CD4-positive, CD25-positive, alpha-beta regulatory T cell (primary cell): ENCODE results near the gene SESTD1. TPM values are rescaled to one million over a fixed set of nuclear protein-coding genes. Genes with fewer than 3 reads are reported as not detected.
A peak's percentile ranks its signal among the peaks of the same experiment; 100 is the strongest.

Experiments used
- ATAC-seq, 2 donors: fragments of 150-1000 bp; cut with Tn5 transposase; one replicate each; pipeline ENCODE4 v1.10.0; 2021; ENCODE audit warnings: low read depth in 2 of 2, moderate number of reproducible peaks in 2 of 2, moderate library complexity in 1 of 2
- DNase-seq, 3 donors: peaks; one replicate each; pipeline versions ENCODE4 v3.0.0 to v3.0.0-alpha.2; 2012 to 2022; ENCODE audit warnings: mixed read lengths in 1 of 3
- H3K27ac ChIP-seq: one replicate; pipeline ENCODE4 v1.7.0; 2013; ENCODE audit warnings: mild to moderate bottlenecking, low read length; ENCODE audit not compliant: insufficient read depth, poor library complexity, severe bottlenecking
- H3K27me3 ChIP-seq: one replicate; pipeline ENCODE4 v1.7.0; 2013; ENCODE audit warnings: low read length; ENCODE audit not compliant: control insufficient read depth, insufficient read depth
- H3K36me3 ChIP-seq: one replicate; pipeline ENCODE4 v1.7.0; 2013; ENCODE audit warnings: mild to moderate bottlenecking, low read length, moderate library complexity; ENCODE audit not compliant: control insufficient read depth, insufficient read depth
- H3K4me1 ChIP-seq: 2 replicates; pipeline ENCODE4 v1.7.0; 2013; ENCODE audit warnings: mild to moderate bottlenecking, low read length; ENCODE audit not compliant: insufficient read depth, control insufficient read depth, poor library complexity, severe bottlenecking
- H3K4me3 ChIP-seq: one replicate; pipeline ENCODE4 v1.7.0; 2013; ENCODE audit warnings: low read depth, mild to moderate bottlenecking, low read length, moderate library complexity
- H3K9me3 ChIP-seq, 2 experiments: 1 replicate in 1 of 2; 2 replicates in 1 of 2; pipeline ENCODE4 v1.7.0; 2013; ENCODE audit warnings: low read length in 2 of 2, mild to moderate bottlenecking in 1 of 2, moderate library complexity in 1 of 2; ENCODE audit not compliant: control insufficient read depth in 2 of 2
- H3K27ac Mint-ChIP-seq, 3 donors: one replicate each; pipeline ENCODE4 v1.8.0; 2020 to 2022; ENCODE audit warnings: mild to moderate bottlenecking in 3 of 3, mixed read lengths in 3 of 3, moderate library complexity in 2 of 3
- H3K27me3 Mint-ChIP-seq: one replicate; pipeline ENCODE4 v1.8.0; 2022; ENCODE audit warnings: mild to moderate bottlenecking, mixed read lengths
- H3K36me3 Mint-ChIP-seq: one replicate; pipeline ENCODE4 v1.8.0; 2020; ENCODE audit warnings: mixed read lengths
- H3K4me1 Mint-ChIP-seq, 4 donors: one replicate each; pipeline ENCODE4 v1.8.0; 2020 to 2022; ENCODE audit warnings: mixed read lengths in 4 of 4, mild to moderate bottlenecking in 1 of 4
- H3K4me3 Mint-ChIP-seq, 4 donors: one replicate each; pipeline ENCODE4 v1.8.0; 2020 to 2022; ENCODE audit warnings: mild to moderate bottlenecking in 4 of 4, mixed read lengths in 4 of 4, moderate library complexity in 3 of 4
- H3K9me3 Mint-ChIP-seq, 7 donors: one replicate each; pipeline ENCODE4 v1.8.0; 2020 to 2022; ENCODE audit warnings: mixed read lengths in 7 of 7, mild to moderate bottlenecking in 3 of 7, moderate library complexity in 2 of 7
- polyA plus RNA-seq, 4 donors: library from polyadenylated mRNA; unstranded; fragments of 300-500 nt; fragmentation: Illumina TruSeq; gene quantifications; one replicate each; pipeline ENCODE4 v1.2.3, GENCODE V29; 2021
- total RNA-seq: library from RNA; stranded (reverse); gene quantifications from one replicate; pipeline ENCODE4 v1.2.3, GENCODE V29; 2022

The SESTD1 gene
- total and polyA plus RNA-seq, 5 donors from 2014 or later: 0.63 to 7.3 (median 2.8) TPM

DNA sequence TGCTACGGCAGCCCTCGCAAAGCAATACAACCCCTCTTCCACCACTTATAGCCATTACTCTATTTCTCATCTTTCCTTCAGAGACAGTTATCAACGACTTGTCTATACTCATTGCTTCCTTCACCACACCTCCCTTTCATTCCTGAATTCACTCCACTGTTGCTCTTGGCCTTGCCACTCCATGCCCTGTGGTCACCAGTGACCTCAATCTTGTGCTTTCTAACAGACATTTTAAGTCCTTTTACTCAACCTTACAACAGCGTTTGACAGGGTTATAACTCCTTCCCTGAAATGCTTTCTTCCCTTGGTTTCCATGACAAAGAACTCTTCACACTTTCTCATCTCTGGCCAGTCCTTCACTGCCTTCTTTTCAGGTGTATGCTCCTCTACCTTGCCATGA, 124.1 kb downstream of the SESTD1 start:
- Histone ChIP-seq H3K4me3 (no peak overlapping the region), H3K36me3 (peaks cover 4% of the 10 kb centered on the region), H3K9me3 (no peaks in the 10 kb centered on the region), H3K27me3 (no peaks in the 10 kb centered on the region), H3K4me1 (no peaks in the 10 kb centered on the region), H3K27ac (no peak overlapping the region)
- DNase-seq (no peak), ATAC-seq (no peak)
- Mint-ChIP-seq H3K27me3 (no peaks in the 10 kb centered on the region), H3K36me3 (no peaks in the 10 kb centered on the region), H3K9me3 (no peaks in the 10 kb centered on the region), H3K4me1 (no peaks in the 10 kb centered on the region), H3K4me3 (no peak overlapping the region), H3K27ac (no peak overlapping the region)

- no peaks in the 10 kb centered on the region for H3K9me3 ChIP-seq
- H3K36me3 ChIP-seq: peaks cover 4% of the 10 kb centered on the region
- Mint-ChIP-seq H3K27me3 (no peaks in the 10 kb centered on the region), H3K4me3 (no peak overlapping the region), H3K36me3 (no peaks in the 10 kb centered on the region), H3K4me1 (no peaks in the 10 kb centered on the region), H3K27ac (no peak overlapping the region), H3K9me3 (no peaks in the 10 kb centered on the region)
- DNase-seq (no peak), ATAC-seq (no peak)
- H3K4me1 ChIP-seq: no peaks in the 10 kb centered on the region
- H3K4me3 ChIP-seq: no peak overlapping the region
- H3K27ac ChIP-seq: no peak overlapping the region
- no peaks in the 10 kb centered on the region for H3K27me3 ChIP-seq
Measured at GRCh38 chr2:179139506-179139905, 125.1 kb downstream of the SESTD1 start.

DNA sequence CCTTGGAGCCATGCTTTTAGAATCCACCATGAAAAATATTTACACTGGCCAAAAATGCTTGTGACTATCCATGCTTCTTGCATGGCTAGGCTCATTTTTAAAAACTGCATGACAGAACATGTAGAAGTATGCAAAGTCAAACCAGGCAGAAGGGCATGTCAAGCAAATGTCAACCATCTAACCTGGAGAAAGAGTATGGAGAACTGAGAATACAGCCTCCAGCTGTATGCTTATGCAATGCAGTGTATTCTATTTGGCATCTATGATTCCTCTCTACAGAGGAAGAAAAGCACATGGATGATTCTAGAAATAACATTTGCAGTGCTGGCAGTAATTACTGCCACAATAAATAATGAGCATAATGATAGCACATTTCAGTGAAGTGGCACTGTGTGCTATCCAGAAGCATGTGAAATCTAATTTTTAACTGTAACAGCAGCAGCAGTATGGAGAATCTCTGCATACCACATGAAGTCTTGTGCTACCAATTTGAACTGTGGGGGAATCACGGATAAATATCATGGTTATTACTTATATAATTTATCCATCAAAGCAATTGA, 127.4 kb downstream of the SESTD1 start:
- ATAC-seq (no peak), DNase-seq (no peak)
- no peaks in the 10 kb centered on the region for H3K9me3 ChIP-seq
- no peak overlapping the region for H3K4me3 ChIP-seq
- H3K36me3 ChIP-seq: peaks cover 4% of the 10 kb centered on the region
- Mint-ChIP-seq H3K27ac (no peak overlapping the region), H3K4me3 (no peak overlapping the region), H3K27me3 (no peaks in the 10 kb centered on the region), H3K36me3 (no peaks in the 10 kb centered on the region), H3K9me3 (no peaks in the 10 kb centered on the region), H3K4me1 (peaks cover 0 to 2% (median 0%) of the 10 kb centered on the region in 4 donors)
- no peaks in the 10 kb centered on the region for H3K27me3 ChIP-seq
- H3K27ac ChIP-seq: no peak overlapping the region
- H3K4me1 ChIP-seq: no peaks in the 10 kb centered on the region

DNA sequence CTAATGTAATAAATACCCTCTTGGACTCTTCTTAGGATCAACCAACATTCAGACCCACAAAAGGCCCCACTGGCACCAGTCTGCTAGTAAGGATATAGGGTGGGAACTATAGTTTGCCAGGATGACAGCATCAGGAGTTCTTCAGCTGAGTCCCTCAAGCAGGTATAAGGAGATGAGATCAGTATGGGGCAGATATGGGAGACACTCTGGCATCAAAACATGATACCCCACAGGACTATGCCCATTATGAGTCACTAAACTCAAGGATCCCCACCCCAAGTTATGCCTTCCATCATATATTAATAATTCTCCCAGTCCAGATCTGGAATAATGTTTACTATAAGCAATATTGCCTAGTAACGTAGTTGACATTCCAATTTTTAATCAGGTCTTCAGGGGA, 131.6 kb downstream of the SESTD1 start:
- Histone ChIP-seq H3K4me1 (no peaks in the 10 kb centered on the region), H3K36me3 (no peaks in the 10 kb centered on the region), H3K4me3 (no peak overlapping the region), H3K27ac (no peak overlapping the region), H3K27me3 (no peaks in the 10 kb centered on the region), H3K9me3 (no peaks in the 10 kb centered on the region)
- H3K9me3 Mint-ChIP-seq: no peaks in the 10 kb centered on the region
- DNase-seq: no peak
- peaks cover 0 to 2% (median 0%) of the 10 kb centered on the region in 4 donors for H3K4me1 Mint-ChIP-seq
- H3K27ac Mint-ChIP-seq: peak overlapping the region in 1 of 3 donors; percentile 14
- no peaks in the 10 kb centered on the region for H3K36me3 Mint-ChIP-seq
- ATAC-seq: no peak
- H3K27me3 Mint-ChIP-seq: no peaks in the 10 kb centered on the region
- no peak overlapping the region for H3K4me3 Mint-ChIP-seq

DNA sequence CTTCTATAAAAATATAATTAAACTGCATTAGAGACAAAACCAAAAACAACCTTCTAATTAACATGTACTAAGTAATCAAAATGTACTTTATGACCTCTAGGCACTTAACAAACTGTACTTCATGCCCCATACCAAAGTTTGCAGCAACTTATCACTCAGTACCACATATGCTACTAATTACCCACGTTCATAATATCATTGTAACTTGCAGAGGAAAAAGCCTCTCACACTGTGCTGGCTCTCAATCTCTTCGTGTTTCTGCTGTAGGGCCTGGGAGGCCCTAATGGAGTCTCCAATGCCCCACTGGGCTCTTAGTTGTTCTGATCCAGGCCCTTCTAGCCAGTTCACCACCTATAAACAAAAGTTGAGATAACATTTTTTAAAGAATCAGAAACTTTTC, 132.6 kb downstream of the SESTD1 start:
- Histone ChIP-seq H3K4me1 (no peaks in the 10 kb centered on the region), H3K27me3 (no peaks in the 10 kb centered on the region), H3K36me3 (no peaks in the 10 kb centered on the region), H3K9me3 (no peaks in the 10 kb centered on the region), H3K4me3 (no peak overlapping the region), H3K27ac (no peak overlapping the region)
- Mint-ChIP-seq H3K27ac (no peak overlapping the region), H3K36me3 (no peaks in the 10 kb centered on the region), H3K9me3 (no peaks in the 10 kb centered on the region), H3K27me3 (no peaks in the 10 kb centered on the region), H3K4me3 (peak overlapping the region in 1 of 4 donors; percentile 13), H3K4me1 (peaks cover 0 to 2% (median 0%) of the 10 kb centered on the region in 4 donors)
- ATAC-seq (no peak), DNase-seq (no peak)

DNA sequence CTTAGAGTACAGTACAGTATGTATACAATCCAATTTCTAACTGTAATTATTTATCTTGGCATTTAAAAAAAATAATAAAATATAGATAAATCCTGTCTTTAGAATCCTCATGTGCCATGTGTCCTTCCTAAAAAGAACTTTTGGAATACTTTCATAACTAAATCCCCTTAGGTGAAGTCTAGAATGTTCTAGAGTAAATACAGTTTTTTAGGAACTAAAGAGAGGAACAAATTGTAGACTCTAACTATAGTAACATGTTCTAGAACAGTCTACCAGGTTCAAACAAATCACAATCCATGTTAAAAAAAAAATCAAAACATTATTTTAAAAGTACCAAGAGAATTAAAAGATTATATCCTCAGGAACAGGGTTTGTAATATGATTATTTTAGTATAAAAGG, 134.1 kb downstream of the SESTD1 start:
- H3K4me1 Mint-ChIP-seq: peaks cover 0 to 2% (median 0%) of the 10 kb centered on the region in 4 donors
- Histone ChIP-seq H3K27ac (no peak overlapping the region), H3K36me3 (no peaks in the 10 kb centered on the region), H3K4me1 (no peaks in the 10 kb centered on the region), H3K27me3 (no peaks in the 10 kb centered on the region), H3K4me3 (no peak overlapping the region), H3K9me3 (no peaks in the 10 kb centered on the region)
- H3K9me3 Mint-ChIP-seq: no peaks in the 10 kb centered on the region
- H3K4me3 Mint-ChIP-seq: no peak overlapping the region
- no peaks in the 10 kb centered on the region for H3K27me3 Mint-ChIP-seq
- no peaks in the 10 kb centered on the region for H3K36me3 Mint-ChIP-seq
- no peak overlapping the region for H3K27ac Mint-ChIP-seq
- no peak for DNase-seq
- no peak for ATAC-seq

GRCh38 chr2:179129574-179130238, 134.9 kb downstream of the SESTD1 start:
- peak overlapping the region in 1 of 3 donors; percentile 83 for H3K27ac Mint-ChIP-seq
- Histone ChIP-seq H3K27ac (no peak overlapping the region), H3K4me1 (no peaks in the 10 kb centered on the region)

GRCh38 chr2:179125404-179125803, 139.2 kb downstream of the SESTD1 start:
- Histone ChIP-seq H3K4me1 (no peaks in the 10 kb centered on the region), H3K27me3 (no peaks in the 10 kb centered on the region), H3K4me3 (no peak overlapping the region), H3K36me3 (no peaks in the 10 kb centered on the region), H3K9me3 (no peaks in the 10 kb centered on the region), H3K27ac (no peak overlapping the region)
- Mint-ChIP-seq H3K27ac (no peak overlapping the region), H3K9me3 (no peaks in the 10 kb centered on the region), H3K36me3 (no peaks in the 10 kb centered on the region), H3K27me3 (no peaks in the 10 kb centered on the region), H3K4me3 (no peak overlapping the region), H3K4me1 (peaks cover 2 to 10% (median 3%) of the 10 kb centered on the region in 4 donors)
- ATAC-seq (no peak), DNase-seq (no peak)

More at GRCh38 chr2:179129574-179130238, 134.9 kb downstream of the SESTD1 start:
- H3K4me1 Mint-ChIP-seq: peaks cover 0 to 2% (median 0%) of the 10 kb centered on the region in 4 donors
- no peaks in the 10 kb centered on the region for H3K9me3 Mint-ChIP-seq
- no peaks in the 10 kb centered on the region for H3K36me3 Mint-ChIP-seq
- Histone ChIP-seq H3K4me3 (no peak overlapping the region), H3K9me3 (no peaks in the 10 kb centered on the region), H3K36me3 (no peaks in the 10 kb centered on the region), H3K27me3 (no peaks in the 10 kb centered on the region)
- H3K4me3 Mint-ChIP-seq: no peak overlapping the region
- DNase-seq (peak; percentile 2 to 62 (median 40)), ATAC-seq (peak in 1 of 2 donors; percentile 63)
- no peaks in the 10 kb centered on the region for H3K27me3 Mint-ChIP-seq
